Renal cortical epithelial cell (primary cell): ENCODE results near the gene CCDC40. TPM values are rescaled to one million over a fixed set of nuclear protein-coding genes. Genes with fewer than 3 reads are reported as not detected.
"Not testable (repeated sequence)": the region's sequence is repeated elsewhere in the genome, so short reads cannot be mapped to it uniquely, and the experiment has no call there.

ENCODE experiments used
- DNase-seq: peaks from one replicate; pipeline ENCODE4 v3.0.0-alpha.2; 2011; ENCODE audit warnings: low read depth
- total RNA-seq: library from RNA; depleted of rRNA; stranded (reverse); fragments of >200 nt; gene quantifications from 2 replicates; pipeline ENCODE4 v1.2.3, GENCODE V29; 2014

The CCDC40 gene, protein sequence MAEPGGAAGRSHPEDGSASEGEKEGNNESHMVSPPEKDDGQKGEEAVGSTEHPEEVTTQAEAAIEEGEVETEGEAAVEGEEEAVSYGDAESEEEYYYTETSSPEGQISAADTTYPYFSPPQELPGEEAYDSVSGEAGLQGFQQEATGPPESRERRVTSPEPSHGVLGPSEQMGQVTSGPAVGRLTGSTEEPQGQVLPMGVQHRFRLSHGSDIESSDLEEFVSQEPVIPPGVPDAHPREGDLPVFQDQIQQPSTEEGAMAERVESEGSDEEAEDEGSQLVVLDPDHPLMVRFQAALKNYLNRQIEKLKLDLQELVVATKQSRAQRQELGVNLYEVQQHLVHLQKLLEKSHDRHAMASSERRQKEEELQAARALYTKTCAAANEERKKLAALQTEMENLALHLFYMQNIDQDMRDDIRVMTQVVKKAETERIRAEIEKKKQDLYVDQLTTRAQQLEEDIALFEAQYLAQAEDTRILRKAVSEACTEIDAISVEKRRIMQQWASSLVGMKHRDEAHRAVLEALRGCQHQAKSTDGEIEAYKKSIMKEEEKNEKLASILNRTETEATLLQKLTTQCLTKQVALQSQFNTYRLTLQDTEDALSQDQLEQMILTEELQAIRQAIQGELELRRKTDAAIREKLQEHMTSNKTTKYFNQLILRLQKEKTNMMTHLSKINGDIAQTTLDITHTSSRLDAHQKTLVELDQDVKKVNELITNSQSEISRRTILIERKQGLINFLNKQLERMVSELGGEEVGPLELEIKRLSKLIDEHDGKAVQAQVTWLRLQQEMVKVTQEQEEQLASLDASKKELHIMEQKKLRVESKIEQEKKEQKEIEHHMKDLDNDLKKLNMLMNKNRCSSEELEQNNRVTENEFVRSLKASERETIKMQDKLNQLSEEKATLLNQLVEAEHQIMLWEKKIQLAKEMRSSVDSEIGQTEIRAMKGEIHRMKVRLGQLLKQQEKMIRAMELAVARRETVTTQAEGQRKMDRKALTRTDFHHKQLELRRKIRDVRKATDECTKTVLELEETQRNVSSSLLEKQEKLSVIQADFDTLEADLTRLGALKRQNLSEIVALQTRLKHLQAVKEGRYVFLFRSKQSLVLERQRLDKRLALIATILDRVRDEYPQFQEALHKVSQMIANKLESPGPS
- total RNA-seq, result 1.4 and 23.4 TPM in 2 replicates

- DNase-seq, result peak; percentile 36
Observed at GRCh38 chr17:80035937-80036714, at the start of gene CCDC40. Gene CCDC40, plus strand, starts transcription at chr17:80036642. Its CDS starts 21 bp downstream, at chr17:80036663.

- DNase-seq, result peak; percentile 69
Observed at GRCh38 chr17:79987187-79987934, 49.1 kb upstream of the CCDC40 start.

- no peak for DNase-seq
Observed at GRCh38 chr17:79987935-79988184, 48.6 kb upstream of the CCDC40 start.

GRCh38 chr17:79988185-79988971, 48.1 kb upstream of the CCDC40 start:
- DNase-seq, result peak; percentile 91

GRCh38 chr17:79989106-79989835, 47.2 kb upstream of the CCDC40 start:
- no peak for DNase-seq

DNA sequence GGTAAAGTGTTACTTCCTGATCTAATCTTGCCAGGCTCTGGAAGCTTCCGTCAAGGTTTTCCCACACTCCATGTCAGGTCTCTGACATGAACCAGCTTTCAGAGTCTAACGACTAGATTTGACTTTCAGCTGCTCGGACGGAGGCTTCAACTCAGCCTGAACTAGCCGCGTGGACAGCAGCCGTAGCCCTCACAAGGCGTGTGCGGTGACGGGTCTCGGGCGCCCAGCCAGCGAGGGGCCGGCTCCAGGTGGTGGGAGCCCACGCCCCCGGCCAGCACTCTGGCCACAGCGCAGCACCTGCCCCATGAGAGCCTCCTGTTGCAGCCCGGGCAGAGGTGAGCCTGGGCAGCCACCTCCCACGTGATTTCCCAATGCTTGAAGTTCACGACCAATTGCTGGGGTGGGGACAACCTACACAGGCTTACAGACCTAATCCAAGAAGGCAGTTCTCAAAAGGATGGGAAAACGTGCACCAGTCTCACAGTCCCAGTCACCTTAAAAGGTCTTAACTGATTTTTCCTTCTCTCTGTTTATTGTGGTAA, 46.3 kb upstream of the CCDC40 start:
- DNase-seq, result no peak

GRCh38 chr17:79990704-79991103, 45.7 kb upstream of the CCDC40 start:
- no peak for DNase-seq

DNA sequence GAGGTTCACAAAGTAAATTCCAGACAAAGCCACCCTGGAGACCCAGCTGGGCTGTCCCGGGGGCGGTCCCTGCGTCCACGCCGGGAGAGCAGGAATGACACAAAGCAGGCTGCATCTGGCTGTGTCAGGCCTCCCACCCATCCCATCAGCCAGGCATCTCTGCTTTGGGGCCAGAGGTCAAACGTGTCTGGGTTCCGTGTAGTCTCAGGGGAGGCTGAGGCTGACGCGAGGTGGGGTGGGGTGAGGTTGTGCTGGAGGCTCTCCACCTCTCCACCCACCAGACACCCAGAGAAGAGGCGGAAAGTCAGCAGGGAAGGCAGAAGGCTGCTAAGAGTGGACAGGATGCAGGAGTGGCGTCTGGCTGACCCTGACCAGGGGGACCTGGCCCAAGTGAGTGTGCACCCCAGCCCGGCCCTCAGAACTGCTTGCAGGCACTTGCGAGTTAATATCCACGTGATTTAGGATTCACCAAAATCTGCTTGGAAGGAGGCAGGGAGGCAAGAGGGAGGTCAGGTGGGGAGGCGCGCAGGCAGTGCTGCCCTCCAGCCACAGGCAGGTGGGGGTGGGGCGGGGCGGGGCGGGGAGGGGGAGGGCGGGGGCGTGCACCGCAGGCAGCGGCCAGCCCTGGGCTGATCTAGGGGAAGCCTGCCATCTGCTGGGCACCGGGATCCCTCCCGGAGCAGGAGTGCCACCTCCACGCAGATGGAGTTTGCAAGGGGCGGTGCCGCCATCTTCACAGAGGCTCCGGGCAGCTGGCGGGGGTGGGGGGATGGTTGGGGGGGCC, 45.1 kb upstream of the CCDC40 start:
- DNase-seq, result peak; percentile 56

DNA sequence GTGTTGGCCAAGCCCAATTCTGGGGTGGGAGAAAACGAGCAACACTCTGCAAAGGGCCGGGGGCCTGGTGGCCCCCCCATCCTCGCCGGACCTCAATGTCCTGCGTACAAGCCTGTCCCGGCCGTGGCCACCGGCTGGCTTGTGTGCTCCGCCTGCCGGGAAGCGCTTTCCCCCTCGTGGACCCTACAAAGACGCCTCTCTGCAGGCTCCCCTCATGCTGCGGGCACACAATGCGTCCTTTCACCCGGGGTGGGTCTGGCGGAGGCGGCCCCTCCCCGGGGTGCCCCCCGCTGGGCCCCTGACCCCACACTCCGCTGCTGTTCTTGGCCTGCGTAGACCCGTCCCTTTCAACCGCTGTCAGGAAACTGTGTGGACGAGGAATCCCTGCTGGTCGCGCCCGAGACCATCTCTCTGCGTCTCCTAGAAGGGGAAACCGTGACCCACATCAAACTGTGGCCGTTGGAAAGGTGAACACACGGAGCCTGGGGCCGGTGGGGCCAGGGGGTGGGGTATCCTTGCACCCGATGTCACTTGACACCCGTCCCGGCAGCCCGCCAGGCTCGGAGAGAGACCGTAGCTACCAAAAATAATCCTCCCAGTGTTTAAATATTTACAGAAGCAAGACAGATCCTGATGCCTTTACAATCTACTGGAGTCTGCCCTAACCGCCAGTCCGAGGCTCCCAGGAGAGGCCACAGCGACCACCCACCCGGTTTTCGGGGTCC, 44.4 kb upstream of the CCDC40 start:
- no peak for DNase-seq

DNA sequence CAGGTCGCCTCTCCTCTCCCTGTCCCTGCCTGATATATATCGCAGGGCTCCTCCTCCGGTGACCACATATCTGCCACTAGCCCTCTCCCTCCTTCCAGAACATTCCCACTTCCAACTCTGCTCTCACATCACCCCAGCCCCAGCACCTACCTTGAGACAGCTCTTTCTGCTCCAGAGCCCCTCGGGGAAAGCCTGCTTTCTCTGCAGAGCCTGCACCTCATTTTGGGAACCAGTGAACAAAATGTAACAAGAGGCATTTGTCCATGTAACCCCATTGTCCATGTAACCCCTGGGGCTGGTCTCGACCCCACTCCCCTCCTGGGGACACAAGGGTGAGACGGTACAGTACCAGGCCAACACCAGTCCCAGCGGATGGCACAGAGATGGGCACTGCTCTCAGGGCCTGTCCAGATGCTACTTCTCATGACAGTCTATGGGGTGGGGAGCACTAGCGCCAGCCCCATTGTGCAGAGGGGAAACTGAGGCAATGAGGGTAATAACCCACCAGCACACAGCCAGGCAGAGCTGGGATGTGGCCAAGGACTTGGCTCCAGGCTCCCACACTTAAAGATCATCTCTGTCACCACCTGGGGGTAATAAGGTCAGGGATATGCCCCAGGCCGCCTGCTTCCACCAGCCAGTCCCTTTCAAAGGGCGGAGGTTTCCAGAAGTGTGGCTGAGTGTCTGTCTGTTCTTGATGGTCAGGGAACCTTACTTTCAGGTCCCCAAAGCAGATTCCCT, 43.6 kb upstream of the CCDC40 start:
- DNase-seq, result no peak

- peak; percentile 83 for DNase-seq
Observed at GRCh38 chr17:79993390-79994227, 42.8 kb upstream of the CCDC40 start.

DNA sequence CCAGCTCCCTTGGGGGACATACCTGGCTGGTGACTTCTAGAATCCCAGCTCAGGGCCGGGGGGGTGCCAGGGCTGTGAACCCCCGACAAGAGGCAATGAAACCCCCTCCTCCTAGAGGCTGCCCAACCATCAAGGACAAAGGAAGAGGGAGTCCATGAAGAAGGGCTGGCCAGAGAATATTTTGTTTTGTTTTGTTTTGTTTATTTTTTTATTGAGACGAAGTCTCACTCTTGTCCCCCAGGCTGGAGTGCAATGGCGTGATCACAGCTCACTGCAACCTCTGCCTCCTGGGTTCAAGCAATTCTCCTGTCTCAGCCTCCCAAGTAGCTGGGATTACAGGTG, 42.2 kb upstream of the CCDC40 start:
- DNase-seq, result not testable (repeated sequence)

DNA sequence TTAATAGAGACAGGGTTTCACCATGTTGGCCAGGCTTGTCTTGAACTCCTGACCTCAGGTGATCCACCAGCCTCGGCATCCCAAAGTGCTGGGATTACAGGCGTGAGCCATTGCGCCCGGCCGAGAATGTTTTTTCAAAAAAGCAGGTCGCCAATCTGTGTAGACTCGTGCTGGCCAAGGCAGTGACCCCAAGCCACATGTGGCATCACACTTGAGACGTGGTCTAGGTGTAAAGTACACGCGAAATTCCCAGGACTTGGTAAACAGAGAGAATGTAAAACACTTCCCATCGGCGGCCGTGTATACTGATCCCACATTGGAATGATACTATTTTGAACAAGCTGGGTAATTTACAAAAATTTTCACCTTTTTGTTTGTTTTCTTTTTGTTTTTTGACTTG, 41.8 kb upstream of the CCDC40 start:
- DNase-seq, result no peak

DNA sequence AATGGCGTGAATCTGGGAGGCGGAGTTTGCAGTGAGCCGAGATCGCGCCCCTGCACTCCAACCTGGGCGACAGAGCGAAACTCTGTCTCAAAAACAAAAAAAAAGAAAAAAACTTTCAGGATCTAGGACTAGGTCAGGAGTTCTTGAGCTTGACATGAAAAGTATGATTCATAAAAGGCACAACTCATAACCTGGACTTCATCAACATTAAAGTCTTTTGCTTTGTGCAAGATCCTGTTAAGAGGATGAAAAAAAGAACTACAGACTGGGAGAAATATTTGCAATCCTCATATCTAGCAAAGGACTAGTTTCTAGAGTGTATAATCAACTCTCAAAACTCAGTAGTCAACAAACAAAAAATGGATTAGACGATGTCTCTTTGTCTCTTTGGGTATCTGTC, 40.7 kb upstream of the CCDC40 start:
- no peak for DNase-seq

- DNase-seq, result no peak
Observed at GRCh38 chr17:79996291-79996690, 40.2 kb upstream of the CCDC40 start.

- DNase-seq, result no peak
Observed at GRCh38 chr17:79997011-79997660, 39.3 kb upstream of the CCDC40 start.
